Measurements from ENCODE around the gene LPP.

DNA sequence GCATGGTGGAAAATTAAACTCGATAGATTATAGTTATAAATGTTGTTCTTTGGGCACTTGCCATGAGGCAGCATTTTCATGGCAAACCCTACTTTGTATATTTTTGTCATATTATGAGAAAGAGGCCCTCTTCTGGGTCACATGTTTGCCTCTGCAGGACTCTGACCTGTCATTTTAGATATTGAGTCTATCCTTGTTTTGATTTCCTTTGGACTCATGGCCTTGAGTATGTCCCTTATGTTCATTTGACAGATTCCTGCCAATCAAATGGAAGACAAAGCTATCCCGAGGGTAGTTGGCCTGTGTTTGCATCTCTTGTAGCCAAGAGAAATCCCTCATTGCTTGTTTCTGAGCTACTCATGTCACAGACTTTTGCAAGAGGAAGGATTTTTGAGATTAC is 226.3 kb downstream of the LPP start:
- TF ChIP-seq, protein P1, sequence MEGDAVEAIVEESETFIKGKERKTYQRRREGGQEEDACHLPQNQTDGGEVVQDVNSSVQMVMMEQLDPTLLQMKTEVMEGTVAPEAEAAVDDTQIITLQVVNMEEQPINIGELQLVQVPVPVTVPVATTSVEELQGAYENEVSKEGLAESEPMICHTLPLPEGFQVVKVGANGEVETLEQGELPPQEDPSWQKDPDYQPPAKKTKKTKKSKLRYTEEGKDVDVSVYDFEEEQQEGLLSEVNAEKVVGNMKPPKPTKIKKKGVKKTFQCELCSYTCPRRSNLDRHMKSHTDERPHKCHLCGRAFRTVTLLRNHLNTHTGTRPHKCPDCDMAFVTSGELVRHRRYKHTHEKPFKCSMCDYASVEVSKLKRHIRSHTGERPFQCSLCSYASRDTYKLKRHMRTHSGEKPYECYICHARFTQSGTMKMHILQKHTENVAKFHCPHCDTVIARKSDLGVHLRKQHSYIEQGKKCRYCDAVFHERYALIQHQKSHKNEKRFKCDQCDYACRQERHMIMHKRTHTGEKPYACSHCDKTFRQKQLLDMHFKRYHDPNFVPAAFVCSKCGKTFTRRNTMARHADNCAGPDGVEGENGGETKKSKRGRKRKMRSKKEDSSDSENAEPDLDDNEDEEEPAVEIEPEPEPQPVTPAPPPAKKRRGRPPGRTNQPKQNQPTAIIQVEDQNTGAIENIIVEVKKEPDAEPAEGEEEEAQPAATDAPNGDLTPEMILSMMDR (IDR thresholded peaks at IDR 0.05; ENCODE audit: low read length) = no peak
- TF ChIP-seq EZH2phosphoT487 (IDR thresholded peaks at IDR 0.05; ENCODE audit: low read length) (no peak), EZH2 (optimal IDR thresholded peaks at IDR 0.05; ENCODE audit: low read depth, low read length) (no peak)

All from MM.1S (cell line).